ENCODE results near the gene SLC30A1. TPM values are rescaled to one million over a fixed set of nuclear protein-coding genes. Genes with fewer than 3 reads are reported as not detected.

Gene SLC30A1
- total and polyA plus RNA-seq, 2 of the 13 experiments (the other 11 are each of a cell fraction or from before 2014, with no cell fraction given), result 5.9 to 24.4 TPM

DNA sequence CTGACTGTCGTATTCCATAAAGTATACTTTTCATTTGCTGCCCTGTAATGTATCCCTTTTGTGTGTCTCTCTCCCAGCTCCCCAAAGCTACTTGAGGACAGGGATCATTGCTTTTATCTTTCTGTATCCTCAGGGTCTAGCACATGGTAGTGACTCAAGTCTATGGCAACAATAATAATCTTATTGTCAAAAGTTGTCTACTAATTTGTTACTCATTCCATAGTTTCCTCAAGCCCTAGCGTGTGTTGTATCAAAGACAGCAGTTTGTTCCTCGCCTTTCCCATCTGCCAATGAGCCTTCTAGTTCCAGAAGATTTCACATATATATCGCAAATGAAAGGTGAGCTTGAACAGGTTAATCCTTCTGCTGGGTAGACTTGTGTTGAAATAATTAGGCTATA, 9.8 kb upstream of the SLC30A1 start:
- ATAC-seq (no peak), FAIRE-seq (no peak), DNase-seq (ENCODE audit: low spot score) (no peak)
- no TSS peak for BruUV-seq (replicated peaks)
- CTCF ChIA-PET (ENCODE audit: low intra/inter-chr PET ratio, low total read pairs), result no interaction called here
- POLR2A ChIA-PET, result interaction anchor here (1.4 kb wide), 1 partner anchor 9 kb away, joined by 11 read pairs; the partner anchor contains the start of gene SLC30A1
- TF ChIP-seq ZNF83 (CRISPR knock-in tag; IDR thresholded peaks at IDR 0.05; ENCODE audit: borderline replicate concordance) (no peak), ZNF30 (CRISPR knock-in tag; IDR thresholded peaks at IDR 0.05) (no peak), ELF1 (CRISPR knock-in tag; IDR thresholded peaks at IDR 0.05) (no peak), NR2F6 (IDR thresholded peaks at IDR 0.05) (no peak), NR2F6 (CRISPR knock-in tag; IDR thresholded peaks at IDR 0.05) (no peak), FUBP1 (CRISPR knock-in tag; IDR thresholded peaks at IDR 0.05; ENCODE audit: borderline replicate concordance) (no peak)
- TF ChIP-seq, protein P1, sequence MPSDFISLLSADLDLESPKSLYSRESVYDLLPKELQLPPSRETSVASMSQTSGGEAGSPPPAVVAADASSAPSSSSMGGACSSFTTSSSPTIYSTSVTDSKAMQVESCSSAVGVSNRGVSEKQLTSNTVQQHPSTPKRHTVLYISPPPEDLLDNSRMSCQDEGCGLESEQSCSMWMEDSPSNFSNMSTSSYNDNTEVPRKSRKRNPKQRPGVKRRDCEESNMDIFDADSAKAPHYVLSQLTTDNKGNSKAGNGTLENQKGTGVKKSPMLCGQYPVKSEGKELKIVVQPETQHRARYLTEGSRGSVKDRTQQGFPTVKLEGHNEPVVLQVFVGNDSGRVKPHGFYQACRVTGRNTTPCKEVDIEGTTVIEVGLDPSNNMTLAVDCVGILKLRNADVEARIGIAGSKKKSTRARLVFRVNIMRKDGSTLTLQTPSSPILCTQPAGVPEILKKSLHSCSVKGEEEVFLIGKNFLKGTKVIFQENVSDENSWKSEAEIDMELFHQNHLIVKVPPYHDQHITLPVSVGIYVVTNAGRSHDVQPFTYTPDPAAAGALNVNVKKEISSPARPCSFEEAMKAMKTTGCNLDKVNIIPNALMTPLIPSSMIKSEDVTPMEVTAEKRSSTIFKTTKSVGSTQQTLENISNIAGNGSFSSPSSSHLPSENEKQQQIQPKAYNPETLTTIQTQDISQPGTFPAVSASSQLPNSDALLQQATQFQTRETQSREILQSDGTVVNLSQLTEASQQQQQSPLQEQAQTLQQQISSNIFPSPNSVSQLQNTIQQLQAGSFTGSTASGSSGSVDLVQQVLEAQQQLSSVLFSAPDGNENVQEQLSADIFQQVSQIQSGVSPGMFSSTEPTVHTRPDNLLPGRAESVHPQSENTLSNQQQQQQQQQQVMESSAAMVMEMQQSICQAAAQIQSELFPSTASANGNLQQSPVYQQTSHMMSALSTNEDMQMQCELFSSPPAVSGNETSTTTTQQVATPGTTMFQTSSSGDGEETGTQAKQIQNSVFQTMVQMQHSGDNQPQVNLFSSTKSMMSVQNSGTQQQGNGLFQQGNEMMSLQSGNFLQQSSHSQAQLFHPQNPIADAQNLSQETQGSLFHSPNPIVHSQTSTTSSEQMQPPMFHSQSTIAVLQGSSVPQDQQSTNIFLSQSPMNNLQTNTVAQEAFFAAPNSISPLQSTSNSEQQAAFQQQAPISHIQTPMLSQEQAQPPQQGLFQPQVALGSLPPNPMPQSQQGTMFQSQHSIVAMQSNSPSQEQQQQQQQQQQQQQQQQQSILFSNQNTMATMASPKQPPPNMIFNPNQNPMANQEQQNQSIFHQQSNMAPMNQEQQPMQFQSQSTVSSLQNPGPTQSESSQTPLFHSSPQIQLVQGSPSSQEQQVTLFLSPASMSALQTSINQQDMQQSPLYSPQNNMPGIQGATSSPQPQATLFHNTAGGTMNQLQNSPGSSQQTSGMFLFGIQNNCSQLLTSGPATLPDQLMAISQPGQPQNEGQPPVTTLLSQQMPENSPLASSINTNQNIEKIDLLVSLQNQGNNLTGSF (CRISPR knock-in tag; IDR thresholded peaks at IDR 0.05), result no peak
- TF ChIP-seq, protein P2, sequence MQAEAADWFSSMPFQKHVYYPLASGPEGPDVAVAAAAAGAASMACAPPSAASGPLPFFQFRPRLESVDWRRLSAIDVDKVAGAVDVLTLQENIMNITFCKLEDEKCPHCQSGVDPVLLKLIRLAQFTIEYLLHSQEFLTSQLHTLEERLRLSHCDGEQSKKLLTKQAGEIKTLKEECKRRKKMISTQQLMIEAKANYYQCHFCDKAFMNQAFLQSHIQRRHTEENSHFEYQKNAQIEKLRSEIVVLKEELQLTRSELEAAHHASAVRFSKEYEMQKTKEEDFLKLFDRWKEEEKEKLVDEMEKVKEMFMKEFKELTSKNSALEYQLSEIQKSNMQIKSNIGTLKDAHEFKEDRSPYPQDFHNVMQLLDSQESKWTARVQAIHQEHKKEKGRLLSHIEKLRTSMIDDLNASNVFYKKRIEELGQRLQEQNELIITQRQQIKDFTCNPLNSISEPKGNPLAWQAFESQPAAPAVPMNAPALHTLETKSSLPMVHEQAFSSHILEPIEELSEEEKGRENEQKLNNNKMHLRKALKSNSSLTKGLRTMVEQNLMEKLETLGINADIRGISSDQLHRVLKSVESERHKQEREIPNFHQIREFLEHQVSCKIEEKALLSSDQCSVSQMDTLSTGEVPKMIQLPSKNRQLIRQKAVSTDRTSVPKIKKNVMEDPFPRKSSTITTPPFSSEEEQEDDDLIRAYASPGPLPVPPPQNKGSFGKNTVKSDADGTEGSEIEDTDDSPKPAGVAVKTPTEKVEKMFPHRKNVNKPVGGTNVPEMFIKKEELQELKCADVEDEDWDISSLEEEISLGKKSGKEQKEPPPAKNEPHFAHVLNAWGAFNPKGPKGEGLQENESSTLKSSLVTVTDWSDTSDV (CRISPR knock-in tag; IDR thresholded peaks at IDR 0.05), result no peak
- TF ChIP-seq, protein P3, sequence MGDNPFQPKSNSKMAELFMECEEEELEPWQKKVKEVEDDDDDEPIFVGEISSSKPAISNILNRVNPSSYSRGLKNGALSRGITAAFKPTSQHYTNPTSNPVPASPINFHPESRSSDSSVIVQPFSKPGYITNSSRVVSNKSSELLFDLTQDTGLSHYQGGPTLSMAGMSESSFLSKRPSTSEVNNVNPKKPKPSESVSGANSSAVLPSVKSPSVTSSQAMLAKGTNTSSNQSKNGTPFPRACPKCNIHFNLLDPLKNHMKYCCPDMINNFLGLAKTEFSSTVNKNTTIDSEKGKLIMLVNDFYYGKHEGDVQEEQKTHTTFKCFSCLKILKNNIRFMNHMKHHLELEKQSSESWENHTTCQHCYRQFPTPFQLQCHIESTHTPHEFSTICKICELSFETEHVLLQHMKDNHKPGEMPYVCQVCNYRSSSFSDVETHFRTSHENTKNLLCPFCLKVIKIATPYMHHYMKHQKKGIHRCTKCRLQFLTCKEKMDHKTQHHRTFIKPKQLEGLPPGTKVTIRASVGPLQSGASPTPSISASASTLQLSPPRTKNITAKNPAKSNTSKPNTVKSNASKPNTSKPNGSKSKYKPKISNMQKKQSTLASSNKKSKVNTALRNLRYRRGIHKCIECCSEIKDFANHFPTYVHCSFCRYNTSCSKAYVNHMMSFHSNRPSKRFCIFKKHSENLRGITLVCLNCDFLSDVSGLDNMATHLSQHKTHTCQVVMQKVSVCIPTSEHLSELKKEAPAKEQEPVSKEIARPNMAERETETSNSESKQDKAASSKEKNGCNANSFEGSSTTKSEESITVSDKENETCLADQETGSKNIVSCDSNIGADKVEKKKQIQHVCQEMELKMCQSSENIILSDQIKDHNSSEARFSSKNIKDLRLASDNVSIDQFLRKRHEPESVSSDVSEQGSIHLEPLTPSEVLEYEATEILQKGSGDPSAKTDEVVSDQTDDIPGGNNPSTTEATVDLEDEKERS (CRISPR knock-in tag; IDR thresholded peaks at IDR 0.05), result no peak
- Histone ChIP-seq H3K27me3 (ENCODE audit: control insufficient read depth in 1 of 2, insufficient read depth in 2 of 2, low read length in 2 of 2) (peaks cover 0 to 6% of the 10 kb centered on the region in 2 experiments; a peak in 1 of 5 replicates), H3K9me3 (ENCODE audit: low read length) (no peaks in the 10 kb centered on the region), H2AFZ (ENCODE audit: low read length) (no peak overlapping the region), H3K27ac (ENCODE audit: extremely low read length, insufficient read depth, low read length) (no peak overlapping the region), H3K4me2 (ENCODE audit: low read depth, low read length) (no peak overlapping the region), H3K4me3 (replicated peaks in 1 of 3; ENCODE audit: insufficient read depth in 1 of 3, low read depth in 2 of 3, low read length in 3 of 3) (no peak overlapping the region), H4K20me1 (ENCODE audit: insufficient read depth, low read length) (no peaks in the 10 kb centered on the region), H3K36me3 (replicated peaks in 1 of 2; ENCODE audit: control insufficient read depth in 1 of 2, insufficient read depth in 2 of 2, low read length in 2 of 2) (no peaks in the 10 kb centered on the region), H3K4me1 (ENCODE audit: insufficient read depth, low read length) (peaks cover 15% of the 10 kb centered on the region), H3K79me2 (ENCODE audit: insufficient read depth, low read length) (no peaks in the 10 kb centered on the region), H3K9ac (ENCODE audit: insufficient read depth, low read depth, low read length) (no peak overlapping the region)
- WGBS (ENCODE audit: low lambda C conversion rate), result 88% methylated on average over 4 of the region's 4 CpGs
- intact Hi-C loops (cut with micrococcal nuclease; ENCODE audit: unreplicated experiment) (no loop called here), in situ Hi-C loops (cut with HindIII; ENCODE audit: extremely low pct_ligation_motif_present, low pct_unique_long_range_greater_than_20kb) (no loop called here)

Measured in HepG2 (cell line).